IMR-90 (cell line): Measurements from ENCODE around the gene PRUNE2.

Source experiments
- BHLHE40 ChIP-seq: fragments of 150-350 bp; IDR thresholded peaks from 2 replicates; pipeline ENCODE4 v1.6.1; 2016; ENCODE audit warnings: mild to moderate bottlenecking, low read depth, low read length
- CEBPB ChIP-seq: IDR thresholded peaks from 2 replicates; pipeline ENCODE4 v1.6.1; 2012; ENCODE audit warnings: low read depth, low read length, improper control_type of control experiment
- CTCF ChIP-seq: conservative IDR thresholded peaks from 2 replicates; pipeline ENCODE4 v1.5.1; 2012; ENCODE audit warnings: mild to moderate bottlenecking, low read depth, low read length, improper control_type of control experiment
- ELK1 ChIP-seq: fragments of 150-350 bp; IDR thresholded peaks from 2 replicates; pipeline ENCODE4 v1.6.1; 2016; ENCODE audit warnings: low read depth, mild to moderate bottlenecking, low read length, moderate library complexity, borderline replicate concordance
- FOS ChIP-seq: fragments of 150-350 bp; IDR thresholded peaks from 2 replicates; pipeline ENCODE4 v1.6.1; 2016; ENCODE audit warnings: low read depth, low read length
- MAFK ChIP-seq: IDR thresholded peaks from 2 replicates; pipeline ENCODE4 v1.6.1; 2012; ENCODE audit warnings: low read depth, low read length, improper control_type of control experiment
- MXI1 ChIP-seq: IDR thresholded peaks from 2 replicates; pipeline ENCODE4 v1.6.1; 2012; ENCODE audit warnings: low read depth, mild to moderate bottlenecking, low read length, moderate library complexity, borderline replicate concordance
- NFE2L2 ChIP-seq: fragments of 150-350 bp; IDR thresholded peaks from 2 replicates; pipeline ENCODE4 v1.6.1; 2016; ENCODE audit warnings: low read depth, mild to moderate bottlenecking, low read length
- POLR2A ChIP-seq: IDR thresholded peaks from 2 replicates; pipeline ENCODE4 v1.6.1; 2012; ENCODE audit warnings: mild to moderate bottlenecking, low read depth, low read length
- RAD21 ChIP-seq: IDR thresholded peaks from 2 replicates; pipeline ENCODE4 v1.6.1; 2012; ENCODE audit warnings: low read length, improper control_type of control experiment
- SMC3 ChIP-seq: fragments of 150-350 bp; IDR thresholded peaks from 2 replicates; pipeline ENCODE4 v1.6.1; 2016; ENCODE audit warnings: low read depth, mild to moderate bottlenecking, antibody characterized with exemption, low read length, moderate library complexity
- USF2 ChIP-seq: fragments of 150-350 bp; IDR thresholded peaks from 2 replicates; pipeline ENCODE4 v1.6.1; 2017; ENCODE audit warnings: mild to moderate bottlenecking, antibody characterized with exemption, low read length, low read depth

- TF ChIP-seq USF2: no peak
- no peak for TF ChIP-seq SMC3
- TF ChIP-seq MAFK: no peak
- TF ChIP-seq CTCF: no peak
- no peak for TF ChIP-seq NFE2L2
- TF ChIP-seq MXI1: no peak
- no peak for TF ChIP-seq POLR2A
- TF ChIP-seq ELK1: no peak
- TF ChIP-seq CEBPB: peak; percentile 50
- no peak for TF ChIP-seq FOS
- no peak for TF ChIP-seq RAD21
- TF ChIP-seq BHLHE40: no peak
Observed at GRCh38 chr9:76926324-76926741, 20.4 kb upstream of the PRUNE2 start.
